ENCODE data around the gene PSMA7. TPM values are rescaled to one million over a fixed set of nuclear protein-coding genes. Genes with fewer than 3 reads are reported as not detected.

Gene PSMA7
- total and polyA plus RNA-seq, 8 donors: 119 to 280 (median 194) TPM

- no peak for DNase-seq
- no peaks in the 10 kb centered on the region for H3K27me3 ChIP-seq
- intact Hi-C loops (cut with DNase I; ENCODE audit: low total_unique reads): no loop called here
- no peak overlapping the region for H3K27ac ChIP-seq
- H3K4me3 ChIP-seq: no peak overlapping the region
- H3K4me1 ChIP-seq: no peaks in the 10 kb centered on the region
- TF ChIP-seq POLR2AphosphoS5 (IDR thresholded peaks at IDR 0.05): no peak
- no peak for TF ChIP-seq CTCF (IDR thresholded peaks at IDR 0.05)
- TF ChIP-seq EP300 (IDR thresholded peaks at IDR 0.05): no peak
- no peak for TF ChIP-seq POLR2A (IDR thresholded peaks at IDR 0.05)
- H3K9me3 ChIP-seq: no peaks in the 10 kb centered on the region
- peaks cover 7 to 79% (median 69%) of the 10 kb centered on the region in 4 donors for H3K36me3 ChIP-seq
- WGBS, 5 donors: 92 to 97% (median 95%) methylated on average over 28 of the region's 28 CpGs
Observed at GRCh38 chr20:62174021-62174804, 31.0 kb upstream of the PSMA7 start.

- Histone ChIP-seq H3K9me3 (no peaks in the 10 kb centered on the region), H3K27me3 (no peaks in the 10 kb centered on the region), H3K4me1 (no peaks in the 10 kb centered on the region), H3K36me3 (peaks cover 0 to 84% (median 76%) of the 10 kb centered on the region in 4 donors), H3K4me3 (no peak overlapping the region), H3K27ac (no peak overlapping the region)
- DNase-seq: no peak
- TF ChIP-seq CTCF (IDR thresholded peaks at IDR 0.05) (no peak), EP300 (IDR thresholded peaks at IDR 0.05) (no peak), POLR2AphosphoS5 (IDR thresholded peaks at IDR 0.05) (no peak), POLR2A (IDR thresholded peaks at IDR 0.05) (no peak)
- intact Hi-C loops (cut with DNase I; ENCODE audit: low total_unique reads): no loop called here
- 92 to 96% (median 96%) methylated on average over 16 to 18 of the region's 18 CpGs for WGBS, 5 donors
Observed at GRCh38 chr20:62172666-62173065, 29.5 kb upstream of the PSMA7 start.

- DNase-seq: no peak
Observed at GRCh38 chr20:62171245-62171644, 28.1 kb upstream of the PSMA7 start.

GRCh38 chr20:62170536-62170935 lies 27.3 kb upstream of the PSMA7 start:
- peaks cover 10 to 84% (median 79%) of the 10 kb centered on the region in 4 donors for H3K36me3 ChIP-seq
- no peaks in the 10 kb centered on the region for H3K4me1 ChIP-seq
- WGBS, 5 donors: 86 to 96% (median 92%) methylated on average over 9 of the region's 9 CpGs
- TF ChIP-seq CTCF (IDR thresholded peaks at IDR 0.05): no peak
- no peak for TF ChIP-seq POLR2AphosphoS5 (IDR thresholded peaks at IDR 0.05)
- no peak for TF ChIP-seq POLR2A (IDR thresholded peaks at IDR 0.05)
- no peak for TF ChIP-seq EP300 (IDR thresholded peaks at IDR 0.05)
- no peak overlapping the region for H3K27ac ChIP-seq
- H3K9me3 ChIP-seq: no peaks in the 10 kb centered on the region
- no peaks in the 10 kb centered on the region for H3K27me3 ChIP-seq
- no peak for DNase-seq
- intact Hi-C loops (cut with DNase I; ENCODE audit: low total_unique reads): no loop called here
- no peak overlapping the region for H3K4me3 ChIP-seq

More at GRCh38 chr20:62171245-62171644, 28.1 kb upstream of the PSMA7 start:
- Histone ChIP-seq H3K36me3 (peaks cover 4 to 84% (median 79%) of the 10 kb centered on the region in 4 donors), H3K9me3 (no peaks in the 10 kb centered on the region), H3K27ac (no peak overlapping the region), H3K4me3 (no peak overlapping the region), H3K4me1 (no peaks in the 10 kb centered on the region), H3K27me3 (no peaks in the 10 kb centered on the region)
- intact Hi-C loops (cut with DNase I; ENCODE audit: low total_unique reads): no loop called here
- 71 to 92% (median 85%) methylated on average over 8 of the region's 8 CpGs for WGBS, 5 donors
- no peak for TF ChIP-seq POLR2A (IDR thresholded peaks at IDR 0.05)
- TF ChIP-seq EP300 (IDR thresholded peaks at IDR 0.05): no peak
- TF ChIP-seq CTCF (IDR thresholded peaks at IDR 0.05): no peak
- TF ChIP-seq POLR2AphosphoS5 (IDR thresholded peaks at IDR 0.05): no peak

Measured in stomach (tissue), 9 donors.